GM12878 (cell line): Measurements from ENCODE around the gene RPS6KA5. TPM values are rescaled to one million over a fixed set of nuclear protein-coding genes. Genes with fewer than 3 reads are reported as not detected.
"Not testable (repeated sequence)": the region's sequence is repeated elsewhere in the genome, so short reads cannot be mapped to it uniquely, and the experiment has no call there.

Experiments
- ATAC-seq: fragments of 200-7000 bp; cut with Tn5 transposase; 3 replicates; pipeline ENCODE4 v1.9.1; 2020; ENCODE audit warnings: mild to moderate bottlenecking, moderate library complexity
- BruUV-seq: library from RNA; stranded (reverse); fragments of 400-500 nt; replicated peaks from 2 replicates; lab custom pipeline; 2021; lab: Mats Ljungman, UMichigan
- CTCF ChIA-PET: fragments of 300-600 bp; sonication (Branson Sonifier 250); formaldehyde crosslinking; extraction: SDS; loops from one replicate; lab custom pipeline; 2021; ENCODE audit warnings: inconsistent platforms; lab: Yijun Ruan, JAX
- POLR2A ChIA-PET: fragments of 350-600 bp; formaldehyde crosslinking; extraction: SDS; loops from one replicate; lab custom pipeline; 2021; ENCODE audit warnings: inconsistent platforms; lab: Charles Lee
- RAD21 ChIA-PET: fragments of 300-600 bp; sonication (Branson Sonifier 250); formaldehyde crosslinking; loops from one replicate; lab custom pipeline; 2023; ENCODE audit warnings: antibody characterized with exemption; ENCODE audit not compliant: unreplicated experiment; lab: Charles Lee
- SMC1A ChIA-PET: fragments of 300-600 bp; sonication (Branson Sonifier 250); formaldehyde crosslinking; loops from one replicate; lab custom pipeline; 2023; ENCODE audit not compliant: unreplicated experiment, uncharacterized antibody; lab: Charles Lee
- DNase-seq: peaks from one replicate; pipeline ENCODE4 v3.0.0-alpha.2; 2011; ENCODE audit warnings: low read depth, low spot score
- FAIRE-seq: peaks from 3 replicates; lab custom pipeline; 2011; peaks lifted over from hg19 to GRCh38; lab: Jason Lieb, UNC
- H2AFZ ChIP-seq: 2 replicates; pipeline ENCODE4 v1.6.0; 2011; ENCODE audit warnings: low read depth, low read length, control low read depth; ENCODE audit not compliant: control insufficient read depth
- H3K27ac ChIP-seq: 2 replicates; pipeline ENCODE4 v1.5.1; 2011; ENCODE audit warnings: control low read depth; ENCODE audit not compliant: control insufficient read depth, insufficient read depth
- H3K27me3 ChIP-seq, 2 experiments: replicated peaks in 1 of 2; 2 replicates each; pipeline versions ENCODE4 v1.6.0 to v1.6.1; 2011; ENCODE audit warnings: low read length in 1 of 2; ENCODE audit not compliant: control insufficient read depth in 2 of 2, insufficient read depth in 2 of 2
- H3K36me3 ChIP-seq, 2 experiments: 2 replicates each; pipeline ENCODE4 v1.5.1; 2011; ENCODE audit warnings: low read length in 1 of 2; ENCODE audit not compliant: control insufficient read depth in 2 of 2, insufficient read depth in 2 of 2
- H3K4me1 ChIP-seq: 2 replicates; pipeline ENCODE4 v1.6.1; 2011; ENCODE audit warnings: mild to moderate bottlenecking, low read length, moderate library complexity, mixed read lengths; ENCODE audit not compliant: control insufficient read depth, insufficient read depth
- H3K4me2 ChIP-seq: 2 replicates; pipeline ENCODE4 v1.6.0; 2011; ENCODE audit warnings: control low read depth; ENCODE audit not compliant: control insufficient read depth, insufficient read depth
- H3K4me3 ChIP-seq: fragments of 200-600 bp; sonication (generic); 2 replicates; pipeline ENCODE4 v1.5.1; 2016
- H3K79me2 ChIP-seq: 2 replicates; pipeline ENCODE4 v1.6.0; 2011; ENCODE audit warnings: low read length; ENCODE audit not compliant: control insufficient read depth, insufficient read depth
- H3K9ac ChIP-seq: 2 replicates; pipeline ENCODE4 v1.8.0; 2011; ENCODE audit warnings: low read length, control low read depth, mixed read lengths; ENCODE audit not compliant: control insufficient read depth, insufficient read depth
- H3K9me3 ChIP-seq: replicated peaks from 3 replicates; pipeline ENCODE4 v1.5.1; 2011; ENCODE audit warnings: mild to moderate bottlenecking, low read length; ENCODE audit not compliant: control insufficient read depth, insufficient read depth
- H4K20me1 ChIP-seq: 2 replicates; pipeline ENCODE4 v1.6.0; 2011; ENCODE audit not compliant: control insufficient read depth, insufficient read depth
- STAT1 ChIP-seq: fragments of 450-650 bp; conservative IDR thresholded peaks from 2 replicates; pipeline ENCODE4 v1.6.1; 2014; ENCODE audit warnings: antibody characterized with exemption, mild to moderate bottlenecking
- ZSCAN29 ChIP-seq: fragments of 450-650 bp; IDR thresholded peaks from 2 replicates; pipeline ENCODE4 v1.6.1; 2017; ENCODE audit warnings: mild to moderate bottlenecking, moderate library complexity
- ZZZ3 ChIP-seq: IDR thresholded peaks from 2 replicates; pipeline ENCODE4 v1.6.1; 2011; ENCODE audit warnings: low read depth; ENCODE audit not compliant: control insufficient read depth, insufficient read length
- WGBS: methylation state at CpG from one replicate; pipeline ENCODE4 v1.1.6; 2016; ENCODE audit warnings: low lambda C conversion rate; ENCODE audit not compliant: insufficient replicate concordance, insufficient coverage; ENCODE audit errors: missing lambda C conversion rate; 5-methylcytosine and 5-hydroxymethylcytosine counted together
- in situ Hi-C: fragments of 300-500 bp; cut with MboI; formaldehyde crosslinking; loops from 9 replicates; pipeline ENCODE4 v1.14.3; 2018; ENCODE audit warnings: mixed read lengths
- intact Hi-C: fragments of 100-400 bp; cut with micrococcal nuclease; formaldehyde crosslinking; loops from one replicate; pipeline ENCODE4 v1.14.2; 2022; ENCODE audit not compliant: unreplicated experiment
- polyA plus RNA-seq, 11 experiments: library from polyadenylated mRNA; depleted of rRNA in 4 of 11; unstranded in 6 of 11; stranded (reverse) in 5 of 11; fragments of >200 nt; fragmentation: Nextera tagmentation in 4 of 11; fragmentation: Illumina TruSeq in 1 of 11; extraction: Ambion mirVana in 4 of 11; extraction: Trizol in 1 of 11; gene quantifications; 1 replicate in 1 of 11; 2 replicates in 10 of 11; pipeline versions ENCODE4 v1.2.1 to v1.2.3, GENCODE V29; 2011 to 2016; ENCODE audit warnings: inconsistent platforms in 2 of 11, missing spikeins in 2 of 11, low read depth in 1 of 11
- total RNA-seq, 4 experiments: library from RNA; depleted of rRNA in 3 of 4; stranded (reverse); fragments of >200 nt in 3 of 4; fragmentation: Illumina TruSeq in 1 of 4; extraction: Trizol in 1 of 4; gene quantifications; 2 replicates each; pipeline versions ENCODE4 v1.2.1 to v1.2.3, GENCODE V29; 2013 to 2021

RPS6KA5 gene
- total and polyA plus RNA-seq, 10 of the 15 experiments (the other 5 are each of a cell fraction or from before 2014, with no cell fraction given), result 1.4 to 7.0 (median 3.7) TPM

DNA sequence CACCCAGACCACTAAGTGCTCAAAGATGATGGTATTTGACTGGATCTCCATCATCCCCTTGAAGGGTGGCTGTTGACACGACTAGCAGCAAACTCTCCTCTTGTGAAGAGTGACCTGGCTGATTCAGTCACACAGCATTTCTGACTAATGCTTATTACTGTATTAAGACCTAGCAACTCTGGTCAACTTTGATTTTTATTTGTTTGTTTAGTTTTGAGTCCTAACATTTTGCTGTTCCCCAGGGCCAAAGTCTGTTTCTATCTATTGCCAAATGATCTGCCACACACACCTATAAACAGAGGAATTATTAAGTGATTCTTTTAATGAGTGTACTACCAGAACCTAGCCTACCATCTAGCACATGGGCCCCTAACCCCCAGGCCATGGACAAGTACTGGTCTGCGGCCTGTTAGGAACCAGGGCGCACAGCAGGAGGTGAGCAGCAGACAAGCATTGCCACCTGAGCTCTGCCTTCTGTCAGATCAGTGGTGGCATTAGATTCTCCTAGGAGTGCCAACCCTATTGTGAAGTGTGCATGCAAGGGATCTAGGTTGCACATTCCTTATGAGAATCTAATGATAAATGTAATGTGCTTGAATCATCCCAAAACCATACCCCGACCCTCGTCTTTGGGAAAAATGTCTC, 120.0 kb downstream of the RPS6KA5 start:
- Histone ChIP-seq H3K4me1 (no peaks in the 10 kb centered on the region), H3K9ac (no peak overlapping the region), H3K4me3 (no peak overlapping the region), H2AFZ (no peak overlapping the region), H3K36me3 (no peaks in the 10 kb centered on the region; a peak in 1 of 4 replicates), H4K20me1 (no peaks in the 10 kb centered on the region), H3K9me3 (peaks cover 8% of the 10 kb centered on the region; the same call in 1 of the 3 replicates), H3K27me3 (no peaks in the 10 kb centered on the region), H3K27ac (no peak overlapping the region), H3K79me2 (no peaks in the 10 kb centered on the region), H3K4me2 (no peak overlapping the region)
- DNase-seq (no peak), ATAC-seq (no peak), FAIRE-seq (no peak)
- intact Hi-C loops, result no loop called here
- in situ Hi-C loops, result no loop called here
- POLR2A ChIA-PET, result no interaction called here
- TF ChIP-seq ZSCAN29 (no peak), ZZZ3 (no peak), STAT1 (no peak)
- WGBS, result 94% methylated on average over 5 of the region's 5 CpGs
- SMC1A ChIA-PET, result interaction anchor here (0.6 to 0.9 kb wide), 2 partner anchors 37 to 1001 kb away, joined by 3 read pairs; no protein-coding TSS in a partner anchor
- no TSS peak for BruUV-seq
- RAD21 ChIA-PET, result no interaction called here
- CTCF ChIA-PET, result no interaction called here

DNA sequence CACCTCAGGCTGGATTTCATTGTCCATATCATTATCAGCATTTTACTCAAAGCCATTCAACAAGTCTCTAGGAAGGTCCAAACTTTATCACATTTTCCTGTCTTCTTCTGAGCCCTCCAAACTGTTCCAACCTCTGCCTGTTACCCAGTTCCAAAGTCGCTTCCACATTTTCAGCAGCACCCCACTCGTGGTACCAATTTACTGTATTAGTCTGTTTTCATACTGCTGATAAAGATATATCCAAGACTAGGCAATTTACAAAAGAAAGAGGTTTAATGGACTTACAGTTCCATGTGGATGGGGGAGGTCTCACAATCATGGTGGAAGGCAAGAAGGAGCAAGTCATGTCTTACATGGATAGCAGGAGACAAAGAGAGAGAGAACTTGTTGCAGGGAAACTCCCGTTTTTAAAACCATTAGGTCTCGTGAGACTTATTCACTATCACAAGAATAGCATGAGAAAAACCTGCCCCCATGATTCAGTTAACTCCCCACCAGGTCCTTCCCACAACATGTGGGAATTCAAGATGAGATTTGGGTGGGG, 121.1 kb downstream of the RPS6KA5 start:
- FAIRE-seq, H3K4me2 ChIP-seq, H4K20me1 ChIP-seq, RAD21 ChIA-PET, H3K4me3 ChIP-seq, H3K36me3 ChIP-seq, H2AFZ ChIP-seq, SMC1A ChIA-PET, H3K79me2 ChIP-seq, BruUV-seq, CTCF ChIA-PET, POLR2A ChIA-PET, H3K9ac ChIP-seq, intact Hi-C loops, H3K9me3 ChIP-seq, in situ Hi-C loops, H3K4me1 ChIP-seq, DNase-seq, ATAC-seq, H3K27ac ChIP-seq, H3K27me3 ChIP-seq: not testable (repeated sequence)
- 74% methylated on average over 4 of the region's 4 CpGs for WGBS
